GM20000 (cell line): ENCODE measurements around the gene PLEKHM3.

Source experiments
- DNase-seq: peaks from one replicate; pipeline ENCODE4 v3.0.0; 2012; ENCODE audit warnings: low spot score
- CTCF ChIP-seq: IDR thresholded peaks from 2 replicates; pipeline ENCODE4 v1.5.1; 2012; ENCODE audit warnings: mild to moderate bottlenecking, control low read depth; ENCODE audit errors: extremely low read depth, missing control alignments

The PLEKHM3 gene

GRCh38 chr2:208017721-208018120 lies 7.6 kb downstream of the PLEKHM3 start:
- TF ChIP-seq CTCF, result no peak
- DNase-seq, result no peak

- no peak for DNase-seq
- no peak for TF ChIP-seq CTCF
These were observed 9.9 kb downstream of the PLEKHM3 start for GRCh38 chr2:208015475-208015874.

- DNase-seq, result no peak
- no peak for TF ChIP-seq CTCF
These were observed 11.8 kb downstream of the PLEKHM3 start for GRCh38 chr2:208013285-208014178.

- TF ChIP-seq CTCF, result no peak
- no peak for DNase-seq
These were observed 12.9 kb downstream of the PLEKHM3 start for GRCh38 chr2:208012449-208012848.

- no peak for DNase-seq
- no peak for TF ChIP-seq CTCF
These were observed 14.8 kb downstream of the PLEKHM3 start for GRCh38 chr2:208010506-208010905.

GRCh38 chr2:208006833-208007232 lies 18.5 kb downstream of the PLEKHM3 start:
- no peak for DNase-seq
- no peak for TF ChIP-seq CTCF

- TF ChIP-seq CTCF, result no peak
- DNase-seq, result no peak
These were observed 19.0 kb downstream of the PLEKHM3 start for GRCh38 chr2:208006337-208006736.
